T-cell (primary cell): ENCODE measurements around the gene TENM4. TPM values are rescaled to one million over a fixed set of nuclear protein-coding genes. Genes with fewer than 3 reads are reported as not detected.

Experiments used
- ATAC-seq, 4 experiments: fragments of 200-7000 bp in 3 of 4; fragments of 150-1000 bp in 1 of 4; cut with Tn5 transposase; replicated peaks in 1 of 4; 1 replicate in 3 of 4; 2 replicates in 1 of 4; pipeline ENCODE4 v1.10.0; 2021; ENCODE audit warnings: moderate library complexity in 3 of 4, mild to moderate bottlenecking in 2 of 4, moderate number of reproducible peaks in 1 of 4
- CTCF ChIA-PET, 2 donors: fragments of 300-600 bp; sonication (Branson Sonifier 250); formaldehyde crosslinking; loops; one replicate each; lab custom pipeline; 2022; ENCODE audit warnings: antibody characterized with exemption in 2 of 2; lab: Charles Lee
- POLR2A ChIA-PET, 2 donors: fragments of 300-600 bp; sonication (Branson Sonifier 250); formaldehyde crosslinking; loops; one replicate each; lab custom pipeline; 2022; ENCODE audit warnings: antibody characterized with exemption in 2 of 2; lab: Charles Lee
- DNase-seq, 35 experiments: peaks; one replicate each; pipeline versions ENCODE4 v3.0.0 to v3.0.0-alpha.2; 2013 to 2023
- H3K27ac ChIP-seq: one replicate; pipeline ENCODE4 v1.5.1; 2013; ENCODE audit warnings: low read length
- H3K27me3 ChIP-seq, 2 experiments: replicated peaks in 1 of 2; 1 replicate in 1 of 2; 2 replicates in 1 of 2; pipeline versions ENCODE4 v1.6.1 to v1.7.0; 2013; ENCODE audit warnings: low read length in 1 of 2, mixed read lengths in 1 of 2; ENCODE audit not compliant: control insufficient read depth in 2 of 2, insufficient read depth in 2 of 2; ENCODE audit errors: extremely low read depth in 1 of 2
- H3K36me3 ChIP-seq, 2 donors: 1 replicate in 1 of 2; 2 replicates in 1 of 2; pipeline versions ENCODE4 v1.6.1 to v1.7.0; 2013; ENCODE audit warnings: low read length in 1 of 2; ENCODE audit not compliant: control insufficient read depth in 2 of 2, insufficient read depth in 1 of 2; ENCODE audit errors: extremely low read depth in 1 of 2
- H3K4me1 ChIP-seq, 2 experiments: 1 replicate in 1 of 2; 2 replicates in 1 of 2; pipeline versions ENCODE4 v1.6.1 to v1.7.0; 2013; ENCODE audit warnings: low read length in 2 of 2, mixed read lengths in 1 of 2; ENCODE audit not compliant: insufficient read depth in 2 of 2, control insufficient read depth in 1 of 2; ENCODE audit errors: extremely low read depth in 1 of 2
- H3K4me3 ChIP-seq, 2 donors: 1 replicate in 1 of 2; 2 replicates in 1 of 2; pipeline versions ENCODE4 v1.5.1 to v1.7.0; 2013; ENCODE audit warnings: mild to moderate bottlenecking in 2 of 2, low read length in 1 of 2, moderate library complexity in 1 of 2; ENCODE audit not compliant: control insufficient read depth in 1 of 2; ENCODE audit errors: extremely low read depth in 1 of 2
- H3K9me3 ChIP-seq: 2 replicates; pipeline ENCODE4 v1.7.0; 2013
- H3K27ac Mint-ChIP-seq, 2 donors: one replicate each; pipeline ENCODE4 v1.8.0; 2020 to 2021; ENCODE audit warnings: mild to moderate bottlenecking in 2 of 2, mixed read lengths in 2 of 2
- H3K27me3 Mint-ChIP-seq, 2 donors: one replicate each; pipeline ENCODE4 v1.8.0; 2021 to 2022; ENCODE audit warnings: mixed read lengths in 2 of 2
- H3K36me3 Mint-ChIP-seq: one replicate; pipeline ENCODE4 v1.8.0; 2021; ENCODE audit warnings: mixed read lengths
- H3K4me1 Mint-ChIP-seq, 3 donors: one replicate each; pipeline ENCODE4 v1.8.0; 2020 to 2022; ENCODE audit warnings: mixed read lengths in 3 of 3, mild to moderate bottlenecking in 1 of 3
- H3K4me3 Mint-ChIP-seq, 3 donors: one replicate each; pipeline ENCODE4 v1.8.0; 2020 to 2022; ENCODE audit warnings: mild to moderate bottlenecking in 3 of 3, mixed read lengths in 3 of 3, moderate library complexity in 3 of 3
- H3K9me3 Mint-ChIP-seq, 3 donors: one replicate each; pipeline ENCODE4 v1.8.0; 2020 to 2022; ENCODE audit warnings: mixed read lengths in 3 of 3
- WGBS: methylation state at CpG from one replicate; pipeline ENCODE4 v1.1.5; 2013; ENCODE audit warnings: missing lambda C conversion rate; ENCODE audit not compliant: insufficient coverage; 5-methylcytosine and 5-hydroxymethylcytosine counted together
- total RNA-seq, 35 experiments: library from RNA in 6 of 35; stranded (reverse) in 6 of 35; fragments of 120-200 nt in 1 of 35; gene quantifications; one replicate each; pipeline versions ENCODE4 v1.2.1 to v1.2.4 and lab custom pipeline; 2013 to 2026

TENM4 gene
- total RNA-seq, 5 donors from 2014 or later (not counting 1 experiment from before 2014, with no cell fraction given) = 0.03 to 0.35 (median 0.03) TPM; not detected in 2

- POLR2A ChIA-PET = no interaction called here
- H3K9me3 Mint-ChIP-seq = peaks cover 0 to 9% (median 0%) of the 10 kb centered on the region in 3 donors
- H3K27ac Mint-ChIP-seq = no peak overlapping the region
- no peaks in the 10 kb centered on the region for H3K9me3 ChIP-seq
- no peak overlapping the region for H3K4me3 Mint-ChIP-seq
- H3K27me3 ChIP-seq = no peaks in the 10 kb centered on the region
- H3K36me3 ChIP-seq = no peaks in the 10 kb centered on the region
- no peaks in the 10 kb centered on the region for H3K4me1 Mint-ChIP-seq
- H3K27me3 Mint-ChIP-seq = peaks cover 6 to 10% of the 10 kb centered on the region in 2 donors
- H3K27ac ChIP-seq = no peak overlapping the region
- H3K36me3 Mint-ChIP-seq = no peaks in the 10 kb centered on the region
- no peak overlapping the region for H3K4me3 ChIP-seq
- no peak for DNase-seq
- whole genome bisulfite sequencing = 95% methylated on average over 2 of the region's 2 CpGs
- no peak for ATAC-seq
- no peaks in the 10 kb centered on the region for H3K4me1 ChIP-seq
- CTCF ChIA-PET = no interaction called here
Observed at GRCh38 chr11:79044201-79044600, 396.6 kb downstream of the TENM4 start.

- Mint-ChIP-seq H3K36me3 (no peaks in the 10 kb centered on the region), H3K27me3 (peaks cover 4 to 10% of the 10 kb centered on the region in 2 donors)
- WGBS = no CpG with 5 or more reads among the region's 3 CpGs
Observed at GRCh38 chr11:79043726-79044125, 397.1 kb downstream of the TENM4 start.

GRCh38 chr11:79042824-79043223 lies 398.0 kb downstream of the TENM4 start:
- H3K27ac Mint-ChIP-seq = no peak overlapping the region
- CTCF ChIA-PET = no interaction called here
- H3K27me3 Mint-ChIP-seq = peaks cover 4 to 10% of the 10 kb centered on the region in 2 donors
- Histone ChIP-seq H3K27ac (no peak overlapping the region), H3K9me3 (no peaks in the 10 kb centered on the region), H3K4me3 (no peak overlapping the region), H3K36me3 (no peaks in the 10 kb centered on the region), H3K27me3 (no peaks in the 10 kb centered on the region), H3K4me1 (no peaks in the 10 kb centered on the region)
- DNase-seq (no peak), ATAC-seq (no peak)
- H3K4me3 Mint-ChIP-seq = no peak overlapping the region
- H3K4me1 Mint-ChIP-seq = no peaks in the 10 kb centered on the region
- 78% methylated on average over 2 of the region's 2 CpGs for WGBS
- no peaks in the 10 kb centered on the region for H3K36me3 Mint-ChIP-seq
- H3K9me3 Mint-ChIP-seq = peaks cover 0 to 9% (median 0%) of the 10 kb centered on the region in 3 donors
- POLR2A ChIA-PET = no interaction called here

More at GRCh38 chr11:79043726-79044125, 397.1 kb downstream of the TENM4 start:
- ChIA-PET POLR2A (no interaction called here), CTCF (no interaction called here)
- H3K9me3 Mint-ChIP-seq = peaks cover 0 to 9% (median 0%) of the 10 kb centered on the region in 3 donors
- no peaks in the 10 kb centered on the region for H3K36me3 ChIP-seq
- no peak for ATAC-seq
- no peaks in the 10 kb centered on the region for H3K9me3 ChIP-seq
- no peaks in the 10 kb centered on the region for H3K4me1 Mint-ChIP-seq
- DNase-seq = no peak
- H3K27ac Mint-ChIP-seq = no peak overlapping the region
- H3K27me3 ChIP-seq = no peaks in the 10 kb centered on the region
- no peak overlapping the region for H3K27ac ChIP-seq
- H3K4me3 ChIP-seq = no peak overlapping the region
- H3K4me1 ChIP-seq = no peaks in the 10 kb centered on the region
- H3K4me3 Mint-ChIP-seq = no peak overlapping the region

GRCh38 chr11:79040348-79040747 lies 400.5 kb downstream of the TENM4 start:
- Histone ChIP-seq H3K36me3 (no peaks in the 10 kb centered on the region), H3K9me3 (no peaks in the 10 kb centered on the region), H3K27ac (no peak overlapping the region), H3K4me1 (no peaks in the 10 kb centered on the region), H3K4me3 (no peak overlapping the region), H3K27me3 (no peaks in the 10 kb centered on the region)
- WGBS = 43% methylated on average over 1 of the region's 1 CpG
- no peak for DNase-seq
- ChIA-PET CTCF (no interaction called here), POLR2A (no interaction called here)
- Mint-ChIP-seq H3K27ac (no peak overlapping the region), H3K4me3 (no peak overlapping the region), H3K9me3 (peaks cover 0 to 9% (median 0%) of the 10 kb centered on the region in 3 donors), H3K36me3 (no peaks in the 10 kb centered on the region), H3K27me3 (peaks cover 5 to 8% of the 10 kb centered on the region in 2 donors), H3K4me1 (no peaks in the 10 kb centered on the region)
- no peak for ATAC-seq

GRCh38 chr11:79039122-79039521 lies 401.7 kb downstream of the TENM4 start:
- Histone ChIP-seq H3K4me3 (no peak overlapping the region), H3K4me1 (no peaks in the 10 kb centered on the region), H3K27ac (no peak overlapping the region), H3K36me3 (no peaks in the 10 kb centered on the region), H3K27me3 (no peaks in the 10 kb centered on the region), H3K9me3 (no peaks in the 10 kb centered on the region)
- H3K27me3 Mint-ChIP-seq = peaks cover 5 to 7% of the 10 kb centered on the region in 2 donors
- no peaks in the 10 kb centered on the region for H3K36me3 Mint-ChIP-seq
- H3K4me1 Mint-ChIP-seq = no peaks in the 10 kb centered on the region
- H3K4me3 Mint-ChIP-seq = no peak overlapping the region
- ChIA-PET POLR2A (no interaction called here), CTCF (no interaction called here)
- WGBS = 29% methylated on average over 1 of the region's 2 CpGs
- ATAC-seq (no peak), DNase-seq (no peak)
- no peak overlapping the region for H3K27ac Mint-ChIP-seq
- peaks cover 0 to 9% (median 0%) of the 10 kb centered on the region in 3 donors for H3K9me3 Mint-ChIP-seq

GRCh38 chr11:79035881-79036280 lies 404.9 kb downstream of the TENM4 start:
- Mint-ChIP-seq H3K36me3 (no peaks in the 10 kb centered on the region), H3K4me3 (no peak overlapping the region), H3K4me1 (no peaks in the 10 kb centered on the region), H3K9me3 (no peaks in the 10 kb centered on the region), H3K27me3 (peaks cover 17 to 26% of the 10 kb centered on the region in 2 donors), H3K27ac (no peak overlapping the region)
- ChIA-PET CTCF (interaction anchor here in 1 of 2 donors (0.6 kb wide), 1 partner anchor 122 kb away, joined by 3 read pairs; no protein-coding TSS in a partner anchor), POLR2A (no interaction called here)
- no CpG with 5 or more reads among the region's 3 CpGs for WGBS
- Histone ChIP-seq H3K4me3 (no peak overlapping the region), H3K36me3 (no peaks in the 10 kb centered on the region), H3K4me1 (no peaks in the 10 kb centered on the region), H3K27me3 (peaks cover 0 to 3% of the 10 kb centered on the region in 2 experiments), H3K9me3 (no peaks in the 10 kb centered on the region), H3K27ac (no peak overlapping the region)
- DNase-seq = no peak
- ATAC-seq = no peak

- Mint-ChIP-seq H3K27ac (no peak overlapping the region), H3K36me3 (no peaks in the 10 kb centered on the region), H3K4me3 (no peak overlapping the region), H3K9me3 (no peaks in the 10 kb centered on the region), H3K4me1 (no peaks in the 10 kb centered on the region), H3K27me3 (peaks cover 30% of the 10 kb centered on the region in 2 donors)
- H3K4me3 ChIP-seq = no peak overlapping the region
- no peaks in the 10 kb centered on the region for H3K36me3 ChIP-seq
- whole genome bisulfite sequencing = no CpG with 5 or more reads among the region's 4 CpGs
- no peaks in the 10 kb centered on the region for H3K4me1 ChIP-seq
- ATAC-seq (no peak), DNase-seq (no peak)
- H3K27ac ChIP-seq = no peak overlapping the region
- peaks cover 0 to 11% of the 10 kb centered on the region in 2 experiments for H3K27me3 ChIP-seq
- CTCF ChIA-PET = no interaction called here
- POLR2A ChIA-PET = no interaction called here
- no peaks in the 10 kb centered on the region for H3K9me3 ChIP-seq
Observed at GRCh38 chr11:79033833-79034232, 407.0 kb downstream of the TENM4 start.
